BE2C (cell line): ENCODE data around the gene TNFSF10.

Experiments
- DNase-seq: peaks from one replicate; pipeline ENCODE4 v3.0.0-alpha.2; 2020
- H3K27me3 ChIP-seq: fragments of 250-450 bp; sonication (Bioruptor Pico); 2 replicates; pipeline ENCODE4 v1.5.1; 2020; ENCODE audit warnings: mild to moderate bottlenecking
- H3K36me3 ChIP-seq: fragments of 250-450 bp; sonication (Bioruptor Pico); 2 replicates; pipeline ENCODE4 v1.5.1; 2020; ENCODE audit warnings: mild to moderate bottlenecking
- H3K4me1 ChIP-seq: fragments of 250-450 bp; sonication (Bioruptor Pico); 2 replicates; pipeline ENCODE4 v1.5.1; 2020
- H3K4me3 ChIP-seq: 2 replicates; pipeline ENCODE4 v1.5.1; 2011; ENCODE audit warnings: low read depth, low read length
- H3K9me3 ChIP-seq: fragments of 250-450 bp; sonication (Bioruptor Pico); 2 replicates; pipeline ENCODE4 v1.5.1; 2020
- CTCF ChIP-seq: IDR thresholded peaks from 2 replicates; pipeline ENCODE4 v1.5.1; 2012; ENCODE audit warnings: mild to moderate bottlenecking, low read depth, low read length

TNFSF10 gene

GRCh38 chr3:172542999-172543398, 19.8 kb upstream of the TNFSF10 start:
- TF ChIP-seq CTCF: no peak
- Histone ChIP-seq H3K4me1 (no peaks in the 10 kb centered on the region), H3K9me3 (no peaks in the 10 kb centered on the region), H3K4me3 (no peak overlapping the region), H3K27me3 (no peaks in the 10 kb centered on the region; the same call in 1 of the 2 replicates), H3K36me3 (no peaks in the 10 kb centered on the region)
- no peak for DNase-seq

DNA sequence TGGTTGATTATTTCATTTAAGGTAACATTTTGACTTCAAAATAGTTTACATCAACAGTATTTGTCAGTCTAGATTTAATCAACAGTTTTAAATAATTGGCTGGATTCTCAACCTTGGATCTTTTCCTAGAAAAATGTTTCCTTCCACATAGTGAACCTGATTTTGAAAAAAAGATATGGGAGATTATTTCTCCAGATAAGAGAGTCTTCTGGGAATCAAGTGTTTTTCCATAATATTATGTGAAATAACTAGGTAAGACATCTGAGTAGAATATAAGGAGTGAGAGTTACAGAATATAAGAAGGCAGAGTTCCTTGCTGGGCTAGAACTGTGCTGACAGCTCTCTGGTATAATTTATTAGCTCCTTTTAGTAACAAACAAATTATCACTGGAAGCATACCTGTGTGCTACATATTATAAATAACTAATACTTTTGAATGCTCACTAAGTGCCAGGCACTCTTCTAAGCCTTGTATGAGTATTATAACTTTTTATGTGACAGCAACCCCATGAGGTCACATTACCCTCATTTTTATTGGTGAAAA, 18.8 kb upstream of the TNFSF10 start:
- no peaks in the 10 kb centered on the region for H3K4me1 ChIP-seq
- no peak for DNase-seq
- no peaks in the 10 kb centered on the region for H3K9me3 ChIP-seq
- no peak for TF ChIP-seq CTCF
- no peaks in the 10 kb centered on the region; the same call in 1 of the 2 replicates for H3K27me3 ChIP-seq
- H3K4me3 ChIP-seq: no peak overlapping the region
- no peaks in the 10 kb centered on the region for H3K36me3 ChIP-seq

DNA sequence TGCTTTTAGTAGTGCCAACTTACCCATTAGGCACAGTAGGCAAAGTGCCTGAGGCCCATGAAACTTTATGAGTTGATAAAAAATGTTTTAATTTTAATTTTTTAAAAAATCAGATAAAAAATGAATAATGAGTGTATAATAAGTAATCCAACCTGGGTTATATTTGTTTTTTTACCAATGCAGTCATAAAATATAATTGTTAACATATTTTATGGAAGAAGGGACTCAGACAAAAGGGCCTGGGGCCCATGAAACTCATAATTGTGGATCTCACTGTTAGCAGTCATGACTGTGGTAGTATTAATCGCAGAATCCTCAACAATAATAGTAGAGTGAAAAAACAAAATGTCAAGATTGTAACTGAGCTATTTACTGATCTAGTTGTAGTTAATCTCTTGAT, 16.8 kb upstream of the TNFSF10 start:
- Histone ChIP-seq H3K4me3 (no peak overlapping the region), H3K27me3 (no peaks in the 10 kb centered on the region; the same call in 1 of the 2 replicates)
- no peak for DNase-seq

GRCh38 chr3:172539273-172539672, 16.0 kb upstream of the TNFSF10 start:
- Histone ChIP-seq H3K27me3 (no peaks in the 10 kb centered on the region; the same call in 1 of the 2 replicates), H3K4me1 (no peaks in the 10 kb centered on the region), H3K9me3 (no peaks in the 10 kb centered on the region), H3K4me3 (no peak overlapping the region), H3K36me3 (no peaks in the 10 kb centered on the region)
- DNase-seq: no peak
- TF ChIP-seq CTCF: no peak

More for the DNA sequence above, 16.8 kb upstream of the TNFSF10 start:
- no peaks in the 10 kb centered on the region for H3K36me3 ChIP-seq
- no peaks in the 10 kb centered on the region for H3K4me1 ChIP-seq
- H3K9me3 ChIP-seq: no peaks in the 10 kb centered on the region
- TF ChIP-seq CTCF: no peak

GRCh38 chr3:172538368-172539151, 15.3 kb upstream of the TNFSF10 start:
- Histone ChIP-seq H3K36me3 (no peaks in the 10 kb centered on the region), H3K9me3 (no peaks in the 10 kb centered on the region), H3K4me1 (no peaks in the 10 kb centered on the region), H3K27me3 (no peaks in the 10 kb centered on the region; the same call in 1 of the 2 replicates), H3K4me3 (no peak overlapping the region)
- no peak for DNase-seq
- no peak for TF ChIP-seq CTCF
